Spleen (tissue), 7 donors: ENCODE measurements around the gene NRXN3.

Source experiments
- POLR2AphosphoS5 ChIP-seq, 3 donors: sonication (generic); formaldehyde crosslinking; IDR thresholded peaks; one replicate each; pipeline ENCODE4 v1.5.1; 2017; ENCODE audit warnings: antibody characterized with exemption in 3 of 3
- TF ChIP-seq, protein P1 (sequence below), 11 experiments: fragments of 200-600 bp in 7 of 11; fragments of 450-650 bp in 4 of 11; sonication (generic) in 4 of 11; IDR thresholded peaks in 8 of 11; conservative IDR thresholded peaks in 3 of 11; 1 replicate in 7 of 11; 2 replicates in 4 of 11; pipeline versions ENCODE4 v1.4.0 to v1.8.0; 2016 to 2021; ENCODE audit warnings: antibody characterized with exemption in 11 of 11, inconsistent platforms in 4 of 11, mild to moderate bottlenecking in 1 of 11
- donor health status: DM: no; HTN: no; CAD: no; lungs with moderate emphysema.
- donor health status: DM: no; HTN: no; CAD: no.
- donor health status: DM: no; HTN: no; CAD: no.

DNA sequence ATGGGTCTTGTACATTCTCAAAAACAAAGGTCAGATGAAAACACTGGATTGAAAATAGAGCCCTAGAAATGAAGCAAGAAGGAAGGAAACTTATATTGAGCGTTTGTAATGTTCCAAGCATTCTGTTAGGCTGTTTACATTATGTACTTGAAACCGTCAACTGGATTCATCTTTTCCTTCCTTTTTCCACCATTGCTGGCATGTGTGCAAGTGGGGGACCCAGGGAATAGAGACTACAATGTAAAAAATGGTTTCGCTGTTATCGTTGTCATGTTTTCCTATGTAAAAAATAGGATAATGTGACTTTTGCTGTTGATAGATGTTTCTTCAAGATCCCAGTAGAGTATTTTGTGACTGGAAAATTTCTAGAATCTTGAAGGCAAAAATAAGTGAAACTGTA is 913.2 kb downstream of the NRXN3 start:
- TF ChIP-seq, protein P1, sequence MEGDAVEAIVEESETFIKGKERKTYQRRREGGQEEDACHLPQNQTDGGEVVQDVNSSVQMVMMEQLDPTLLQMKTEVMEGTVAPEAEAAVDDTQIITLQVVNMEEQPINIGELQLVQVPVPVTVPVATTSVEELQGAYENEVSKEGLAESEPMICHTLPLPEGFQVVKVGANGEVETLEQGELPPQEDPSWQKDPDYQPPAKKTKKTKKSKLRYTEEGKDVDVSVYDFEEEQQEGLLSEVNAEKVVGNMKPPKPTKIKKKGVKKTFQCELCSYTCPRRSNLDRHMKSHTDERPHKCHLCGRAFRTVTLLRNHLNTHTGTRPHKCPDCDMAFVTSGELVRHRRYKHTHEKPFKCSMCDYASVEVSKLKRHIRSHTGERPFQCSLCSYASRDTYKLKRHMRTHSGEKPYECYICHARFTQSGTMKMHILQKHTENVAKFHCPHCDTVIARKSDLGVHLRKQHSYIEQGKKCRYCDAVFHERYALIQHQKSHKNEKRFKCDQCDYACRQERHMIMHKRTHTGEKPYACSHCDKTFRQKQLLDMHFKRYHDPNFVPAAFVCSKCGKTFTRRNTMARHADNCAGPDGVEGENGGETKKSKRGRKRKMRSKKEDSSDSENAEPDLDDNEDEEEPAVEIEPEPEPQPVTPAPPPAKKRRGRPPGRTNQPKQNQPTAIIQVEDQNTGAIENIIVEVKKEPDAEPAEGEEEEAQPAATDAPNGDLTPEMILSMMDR (IDR thresholded peaks at IDR 0.05 in 8 of 11, conservative IDR thresholded peaks at IDR 0.05 in 3 of 11), result no peak
- TF ChIP-seq POLR2AphosphoS5 (IDR thresholded peaks at IDR 0.05), result no peak
